ENCODE results near the gene SPACDR. TPM values are rescaled to one million over a fixed set of nuclear protein-coding genes. Genes with fewer than 3 reads are reported as not detected.

SPACDR gene
- total and polyA plus RNA-seq, 9 of the 15 experiments (the other 6 are each of a cell fraction or from before 2014, with no cell fraction given) = 0.07 to 0.55 (median 0.14) TPM; not detected in 1

DNA sequence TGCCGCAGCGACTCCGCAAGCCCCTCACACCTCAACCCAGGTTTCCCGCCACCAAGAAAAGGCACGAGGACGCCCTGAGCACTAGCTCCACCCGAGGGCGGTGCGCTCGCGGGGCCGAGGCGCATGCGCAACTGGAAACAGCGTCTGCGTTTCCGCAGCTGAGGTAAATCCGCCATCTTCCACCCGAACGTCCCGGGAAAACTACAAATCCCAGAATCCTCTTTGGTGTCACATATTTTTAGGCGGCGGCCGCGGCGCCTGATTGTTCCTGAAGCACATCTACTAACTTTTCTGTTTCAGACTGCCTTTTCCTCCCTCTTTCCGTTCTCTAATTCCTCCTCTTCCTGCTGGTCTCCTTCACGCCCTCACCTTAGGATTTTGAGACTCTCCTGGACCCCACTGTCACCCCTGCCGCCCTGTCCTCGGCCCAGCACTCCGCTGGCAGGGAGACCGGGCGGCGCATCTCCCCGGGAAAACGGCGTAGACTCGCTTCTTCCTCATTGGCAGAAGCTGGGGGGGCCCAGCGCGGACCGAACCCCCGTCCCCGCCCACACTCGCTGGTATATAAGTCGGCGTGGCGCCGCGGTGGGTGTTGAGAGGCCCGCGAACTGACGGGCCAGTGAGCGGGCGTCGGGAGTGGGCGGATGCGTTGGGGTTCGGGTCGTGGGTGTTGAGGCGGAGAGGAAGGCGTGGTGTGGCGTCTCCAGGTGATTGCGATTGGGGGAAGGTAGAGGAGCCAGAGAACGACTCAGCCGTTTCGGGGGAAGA lies 35.7 kb downstream of the SPACDR start, which contains the start of gene ZCWPW1 (continued):
- TF ChIP-seq HMGXB4 (CRISPR knock-in tag; IDR thresholded peaks at IDR 0.05) = peak; percentile 94; the same call in 1 of the 2 replicates
- peak; percentile 34 for TF ChIP-seq RBBP5 (IDR thresholded peaks at IDR 0.05; ENCODE audit: borderline replicate concordance, insufficient read depth, low read length, poor library complexity, severe bottlenecking)
- 0 out of 2 replicates have a peak, but pooled peaks have one; percentile 54 for TF ChIP-seq ZFP1 (CRISPR knock-in tag; IDR thresholded peaks at IDR 0.05)
- TF ChIP-seq CCAR2 (IDR thresholded peaks at IDR 0.05; ENCODE audit: low read depth, low read length) = no peak
- TF ChIP-seq, protein P1, sequence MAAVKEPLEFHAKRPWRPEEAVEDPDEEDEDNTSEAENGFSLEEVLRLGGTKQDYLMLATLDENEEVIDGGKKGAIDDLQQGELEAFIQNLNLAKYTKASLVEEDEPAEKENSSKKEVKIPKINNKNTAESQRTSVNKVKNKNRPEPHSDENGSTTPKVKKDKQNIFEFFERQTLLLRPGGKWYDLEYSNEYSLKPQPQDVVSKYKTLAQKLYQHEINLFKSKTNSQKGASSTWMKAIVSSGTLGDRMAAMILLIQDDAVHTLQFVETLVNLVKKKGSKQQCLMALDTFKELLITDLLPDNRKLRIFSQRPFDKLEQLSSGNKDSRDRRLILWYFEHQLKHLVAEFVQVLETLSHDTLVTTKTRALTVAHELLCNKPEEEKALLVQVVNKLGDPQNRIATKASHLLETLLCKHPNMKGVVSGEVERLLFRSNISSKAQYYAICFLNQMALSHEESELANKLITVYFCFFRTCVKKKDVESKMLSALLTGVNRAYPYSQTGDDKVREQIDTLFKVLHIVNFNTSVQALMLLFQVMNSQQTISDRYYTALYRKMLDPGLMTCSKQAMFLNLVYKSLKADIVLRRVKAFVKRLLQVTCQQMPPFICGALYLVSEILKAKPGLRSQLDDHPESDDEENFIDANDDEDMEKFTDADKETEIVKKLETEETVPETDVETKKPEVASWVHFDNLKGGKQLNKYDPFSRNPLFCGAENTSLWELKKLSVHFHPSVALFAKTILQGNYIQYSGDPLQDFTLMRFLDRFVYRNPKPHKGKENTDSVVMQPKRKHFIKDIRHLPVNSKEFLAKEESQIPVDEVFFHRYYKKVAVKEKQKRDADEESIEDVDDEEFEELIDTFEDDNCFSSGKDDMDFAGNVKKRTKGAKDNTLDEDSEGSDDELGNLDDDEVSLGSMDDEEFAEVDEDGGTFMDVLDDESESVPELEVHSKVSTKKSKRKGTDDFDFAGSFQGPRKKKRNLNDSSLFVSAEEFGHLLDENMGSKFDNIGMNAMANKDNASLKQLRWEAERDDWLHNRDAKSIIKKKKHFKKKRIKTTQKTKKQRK (IDR thresholded peaks at IDR 0.05; ENCODE audit: borderline replicate concordance, low read depth, low read length) = no peak
- peak; percentile 58 for TF ChIP-seq MTA2 (IDR thresholded peaks at IDR 0.05; ENCODE audit: low read depth)
- TF ChIP-seq ARID2 (IDR thresholded peaks at IDR 0.05) = peak; percentile 58; the same call in 1 of the 2 replicates
- TF ChIP-seq, protein P2, sequence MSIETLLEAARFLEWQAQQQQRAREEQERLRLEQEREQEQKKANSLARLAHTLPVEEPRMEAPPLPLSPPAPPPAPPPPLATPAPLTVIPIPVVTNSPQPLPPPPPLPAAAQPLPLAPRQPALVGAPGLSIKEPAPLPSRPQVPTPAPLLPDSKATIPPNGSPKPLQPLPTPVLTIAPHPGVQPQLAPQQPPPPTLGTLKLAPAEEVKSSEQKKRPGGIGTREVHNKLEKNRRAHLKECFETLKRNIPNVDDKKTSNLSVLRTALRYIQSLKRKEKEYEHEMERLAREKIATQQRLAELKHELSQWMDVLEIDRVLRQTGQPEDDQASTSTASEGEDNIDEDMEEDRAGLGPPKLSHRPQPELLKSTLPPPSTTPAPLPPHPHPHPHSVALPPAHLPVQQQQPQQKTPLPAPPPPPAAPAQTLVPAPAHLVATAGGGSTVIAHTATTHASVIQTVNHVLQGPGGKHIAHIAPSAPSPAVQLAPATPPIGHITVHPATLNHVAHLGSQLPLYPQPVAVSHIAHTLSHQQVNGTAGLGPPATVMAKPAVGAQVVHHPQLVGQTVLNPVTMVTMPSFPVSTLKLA (conservative IDR thresholded peaks at IDR 0.05) = peak in 1 of 2 experiments; percentile 38
- TF ChIP-seq ZNF408 (CRISPR knock-in tag; IDR thresholded peaks at IDR 0.05; ENCODE audit: low read depth) = no peak
- no peak for TF ChIP-seq MXD1 (CRISPR knock-in tag; IDR thresholded peaks at IDR 0.05; ENCODE audit: borderline replicate concordance, poor library complexity, severe bottlenecking)
- peak; percentile 76 for TF ChIP-seq ARHGAP35 (IDR thresholded peaks at IDR 0.05; ENCODE audit: partially characterized antibody)
- peak; percentile 87; the same call in 1 of the 2 replicates for TF ChIP-seq PTBP1 (IDR thresholded peaks at IDR 0.05; ENCODE audit: low read depth, low read length)
- no peak; the same call in 1 of the 2 replicates for TF ChIP-seq ZNF764 (CRISPR knock-in tag; IDR thresholded peaks at IDR 0.05; ENCODE audit: low read depth)
- peak; percentile 99 for TF ChIP-seq SREBF2 (CRISPR knock-in tag; IDR thresholded peaks at IDR 0.05)
- peak; percentile 95 for TF ChIP-seq ZFX (CRISPR knock-in tag; IDR thresholded peaks at IDR 0.05)
- no peak for TF ChIP-seq ZBTB8A (IDR thresholded peaks at IDR 0.05; ENCODE audit: partially characterized antibody)
- TF ChIP-seq CAMTA2 (CRISPR knock-in tag; conservative IDR thresholded peaks at IDR 0.05) = peak; percentile 94

Measured in K562 (cell line).